Measurements from ENCODE around the gene NOVA2.

Gene NOVA2

DNA sequence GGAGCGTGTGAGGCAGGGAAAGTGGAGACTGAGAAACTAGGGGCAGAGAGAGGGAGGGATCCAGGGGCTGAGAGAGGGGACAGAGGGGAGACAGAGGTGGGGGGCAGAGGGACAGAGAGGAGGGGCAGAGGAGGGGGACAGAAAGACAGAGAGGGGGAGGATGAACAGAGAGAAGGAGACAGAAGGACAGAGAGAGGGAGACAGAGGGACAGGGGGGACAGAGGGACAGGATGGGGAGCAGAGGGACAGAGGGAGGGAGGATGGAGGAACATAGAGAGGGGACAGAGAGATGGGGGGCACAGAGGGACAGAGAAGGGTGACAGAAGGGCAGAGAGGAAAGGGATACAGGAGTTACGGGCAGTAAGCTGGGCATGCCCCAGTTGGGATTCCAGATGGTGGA is 44.4 kb downstream of the NOVA2 start:
- TF ChIP-seq, protein P1, sequence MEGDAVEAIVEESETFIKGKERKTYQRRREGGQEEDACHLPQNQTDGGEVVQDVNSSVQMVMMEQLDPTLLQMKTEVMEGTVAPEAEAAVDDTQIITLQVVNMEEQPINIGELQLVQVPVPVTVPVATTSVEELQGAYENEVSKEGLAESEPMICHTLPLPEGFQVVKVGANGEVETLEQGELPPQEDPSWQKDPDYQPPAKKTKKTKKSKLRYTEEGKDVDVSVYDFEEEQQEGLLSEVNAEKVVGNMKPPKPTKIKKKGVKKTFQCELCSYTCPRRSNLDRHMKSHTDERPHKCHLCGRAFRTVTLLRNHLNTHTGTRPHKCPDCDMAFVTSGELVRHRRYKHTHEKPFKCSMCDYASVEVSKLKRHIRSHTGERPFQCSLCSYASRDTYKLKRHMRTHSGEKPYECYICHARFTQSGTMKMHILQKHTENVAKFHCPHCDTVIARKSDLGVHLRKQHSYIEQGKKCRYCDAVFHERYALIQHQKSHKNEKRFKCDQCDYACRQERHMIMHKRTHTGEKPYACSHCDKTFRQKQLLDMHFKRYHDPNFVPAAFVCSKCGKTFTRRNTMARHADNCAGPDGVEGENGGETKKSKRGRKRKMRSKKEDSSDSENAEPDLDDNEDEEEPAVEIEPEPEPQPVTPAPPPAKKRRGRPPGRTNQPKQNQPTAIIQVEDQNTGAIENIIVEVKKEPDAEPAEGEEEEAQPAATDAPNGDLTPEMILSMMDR (IDR thresholded peaks at IDR 0.05; ENCODE audit: control insufficient read depth, insufficient read depth, low read depth, low read length, missing control alignments): no peak
- DNase-seq (ENCODE audit: low read depth): no peak
- no peak overlapping the region for H3K4me3 ChIP-seq (ENCODE audit: control insufficient read depth, low read depth, low read length)

DNA sequence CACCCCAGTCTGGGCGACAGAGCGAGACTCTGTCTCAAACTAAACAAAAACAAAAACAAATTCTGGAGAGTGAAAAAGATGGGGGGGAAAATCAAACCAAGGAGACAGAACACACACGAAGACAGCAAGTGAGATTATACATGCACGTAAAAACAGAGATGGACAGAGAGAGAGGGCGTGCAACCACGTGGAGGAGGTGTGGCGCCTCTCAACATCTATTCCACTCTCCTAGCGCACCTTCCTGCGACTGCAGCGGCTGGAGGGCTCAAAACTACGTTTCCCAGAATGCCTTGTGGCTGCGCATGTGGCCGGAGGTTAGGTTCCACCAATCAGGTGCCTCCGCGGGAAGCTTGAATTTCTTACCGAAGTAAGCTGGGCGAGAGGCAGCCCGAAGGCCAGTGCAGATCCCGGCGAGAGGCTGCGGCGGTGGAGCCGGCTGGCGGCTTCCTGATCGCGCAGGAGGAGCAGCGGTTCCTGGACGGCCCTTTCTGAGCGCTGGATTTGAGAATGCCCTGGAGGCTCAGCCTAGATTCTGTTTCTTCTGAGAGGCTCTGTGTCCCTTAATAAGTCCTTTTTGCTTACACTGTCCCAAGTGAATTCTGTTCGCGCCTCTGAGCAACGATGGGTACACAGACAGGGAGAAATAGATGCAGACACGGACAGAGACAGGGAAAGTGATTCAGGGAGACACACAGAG is 46.0 kb downstream of the NOVA2 start:
- H3K4me3 ChIP-seq (ENCODE audit: control insufficient read depth, low read depth, low read length): no peak overlapping the region; the same call in 1 of the 2 replicates
- peak; percentile 37 for DNase-seq (ENCODE audit: low read depth)
- TF ChIP-seq, protein P1 (IDR thresholded peaks at IDR 0.05; ENCODE audit: control insufficient read depth, insufficient read depth, low read depth, low read length, missing control alignments): no peak

DNA sequence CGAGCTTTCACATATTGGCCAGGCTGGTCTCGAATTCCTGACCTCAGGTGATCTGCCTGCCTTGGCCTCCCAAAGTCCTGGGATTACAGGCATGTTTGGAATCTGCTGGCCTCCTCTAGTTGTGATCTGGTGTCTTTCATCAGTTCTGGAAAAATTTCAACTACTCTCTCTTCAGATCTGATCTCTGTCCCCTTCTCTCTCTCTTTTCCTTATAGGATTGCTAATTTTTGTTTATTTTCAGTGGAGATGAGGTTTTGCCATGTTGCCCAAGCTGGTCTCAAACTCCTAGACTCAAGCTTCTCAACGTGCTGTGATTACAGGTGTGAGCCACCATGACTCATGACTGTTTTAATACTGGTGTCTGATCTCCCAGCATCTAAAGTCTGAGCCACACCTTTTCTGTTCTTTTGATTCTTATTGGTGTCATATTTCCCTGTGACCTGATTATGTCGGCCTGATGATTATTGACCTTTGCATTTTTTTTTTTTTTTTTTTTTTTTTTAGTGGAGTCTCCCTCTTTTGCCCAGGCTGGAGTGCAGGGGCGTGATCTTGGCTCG is 48.7 kb downstream of the NOVA2 start:
- no peak for DNase-seq (ENCODE audit: low read depth)
- no peak overlapping the region for H3K4me3 ChIP-seq (ENCODE audit: control insufficient read depth, low read depth, low read length)
- TF ChIP-seq, protein P1 (IDR thresholded peaks at IDR 0.05; ENCODE audit: control insufficient read depth, insufficient read depth, low read depth, low read length, missing control alignments): no peak

DNA sequence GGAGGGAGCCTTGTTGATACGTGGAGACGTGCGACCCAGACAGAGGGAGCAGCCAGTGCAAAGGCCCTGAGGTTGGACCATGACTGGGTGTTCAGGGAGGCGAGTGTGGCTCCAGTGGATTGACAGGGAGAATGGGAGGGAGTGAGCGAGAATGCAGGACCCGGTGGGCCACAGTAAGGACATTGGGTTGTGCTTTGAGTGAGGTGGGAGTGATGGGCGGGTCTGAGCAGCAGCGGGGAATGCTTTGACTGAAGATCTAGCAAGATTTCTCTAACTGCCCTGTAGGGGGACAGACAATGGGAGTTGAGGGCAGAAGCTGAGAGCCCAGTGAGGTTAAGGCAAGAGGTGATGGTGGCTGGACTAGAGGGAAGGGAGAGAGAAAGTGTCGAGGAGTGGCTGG is 51.4 kb downstream of the NOVA2 start:
- no peak overlapping the region for H3K4me3 ChIP-seq (ENCODE audit: control insufficient read depth, low read depth, low read length)
- TF ChIP-seq, protein P1 (IDR thresholded peaks at IDR 0.05; ENCODE audit: control insufficient read depth, insufficient read depth, low read depth, low read length, missing control alignments): peak; percentile 16
- no peak for DNase-seq (ENCODE audit: low read depth)

DNA sequence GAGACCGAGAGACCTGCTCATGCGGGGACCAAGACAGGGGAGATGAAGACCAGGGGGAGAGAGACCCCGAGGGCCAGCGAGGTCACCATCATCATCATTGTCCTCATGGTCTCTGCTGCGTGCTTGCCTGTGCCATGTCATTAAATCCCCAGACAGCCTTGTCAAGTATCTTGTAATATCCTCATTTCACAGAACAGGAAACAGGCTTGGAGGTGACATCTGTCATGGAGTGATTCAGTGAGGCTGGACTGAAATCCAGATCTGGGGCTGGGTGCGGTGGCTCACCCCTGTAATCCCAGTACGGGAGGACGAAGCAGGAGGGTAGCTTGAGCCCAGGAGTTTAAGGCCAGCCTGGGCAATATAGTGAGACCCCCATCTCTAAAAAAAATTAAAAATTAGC is 53.2 kb downstream of the NOVA2 start:
- TF ChIP-seq, protein P1 (IDR thresholded peaks at IDR 0.05; ENCODE audit: control insufficient read depth, insufficient read depth, low read depth, low read length, missing control alignments): no peak

DNA sequence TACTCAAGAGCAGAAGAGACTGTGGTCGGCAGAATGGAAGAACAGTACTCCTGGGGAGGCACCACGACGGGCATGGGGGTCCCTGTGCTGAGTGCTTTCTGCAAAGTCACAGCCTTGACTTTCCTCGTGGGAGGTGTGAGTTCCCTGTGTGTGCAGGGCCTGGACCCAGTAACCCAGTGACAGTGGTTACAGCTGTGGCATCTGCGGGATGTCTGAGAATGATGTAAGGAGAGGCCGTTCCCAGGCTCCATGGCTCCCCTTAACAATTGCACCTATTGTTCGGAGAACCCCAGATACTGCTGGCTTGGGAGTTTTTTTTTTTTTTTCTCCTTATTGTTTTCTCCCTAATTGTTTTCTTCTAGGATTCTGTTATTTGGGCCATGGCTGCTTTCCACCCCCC is 54.0 kb downstream of the NOVA2 start:
- TF ChIP-seq, protein P1 (IDR thresholded peaks at IDR 0.05; ENCODE audit: control insufficient read depth, insufficient read depth, low read depth, low read length, missing control alignments): no peak
- no peak overlapping the region for H3K4me3 ChIP-seq (ENCODE audit: control insufficient read depth, low read depth, low read length)
- no peak for DNase-seq (ENCODE audit: low read depth)

More for the DNA sequence above, 53.2 kb downstream of the NOVA2 start:
- no peak overlapping the region for H3K4me3 ChIP-seq (ENCODE audit: control insufficient read depth, low read depth, low read length)
- DNase-seq (ENCODE audit: low read depth): no peak

Data from AG09309 (cell line).